Mononuclear cell (primary cell): ENCODE results near the gene RASSF8. TPM values are rescaled to one million over a fixed set of nuclear protein-coding genes. Genes with fewer than 3 reads are reported as not detected.
"Not testable (repeated sequence)": the region's sequence is repeated elsewhere in the genome, so short reads cannot be mapped to it uniquely, and the experiment has no call there.

ENCODE experiments used
- H3K27me3 ChIP-seq: 2 replicates; pipeline ENCODE4 v1.6.0; 2011; ENCODE audit warnings: low read length, control low read depth; ENCODE audit not compliant: insufficient read depth
- H3K4me1 ChIP-seq: 2 replicates; pipeline ENCODE4 v1.5.1; 2011; ENCODE audit warnings: mild to moderate bottlenecking, low read length, control low read depth; ENCODE audit not compliant: insufficient read depth
- H3K4me3 ChIP-seq: 2 replicates; pipeline ENCODE4 v1.5.1; 2011; ENCODE audit warnings: mild to moderate bottlenecking, low read length, moderate library complexity
- H3K9me3 ChIP-seq: 2 replicates; pipeline ENCODE4 v1.5.1; 2011; ENCODE audit warnings: low read depth, mild to moderate bottlenecking, control low read depth, low read length
- total RNA-seq: library from RNA; depleted of rRNA; stranded (reverse); fragments of >200 nt; gene quantifications from one replicate; pipeline ENCODE4 v1.2.3, GENCODE V29; 2012

Gene RASSF8
- total RNA-seq, 1 donor, result 0.21 TPM

DNA sequence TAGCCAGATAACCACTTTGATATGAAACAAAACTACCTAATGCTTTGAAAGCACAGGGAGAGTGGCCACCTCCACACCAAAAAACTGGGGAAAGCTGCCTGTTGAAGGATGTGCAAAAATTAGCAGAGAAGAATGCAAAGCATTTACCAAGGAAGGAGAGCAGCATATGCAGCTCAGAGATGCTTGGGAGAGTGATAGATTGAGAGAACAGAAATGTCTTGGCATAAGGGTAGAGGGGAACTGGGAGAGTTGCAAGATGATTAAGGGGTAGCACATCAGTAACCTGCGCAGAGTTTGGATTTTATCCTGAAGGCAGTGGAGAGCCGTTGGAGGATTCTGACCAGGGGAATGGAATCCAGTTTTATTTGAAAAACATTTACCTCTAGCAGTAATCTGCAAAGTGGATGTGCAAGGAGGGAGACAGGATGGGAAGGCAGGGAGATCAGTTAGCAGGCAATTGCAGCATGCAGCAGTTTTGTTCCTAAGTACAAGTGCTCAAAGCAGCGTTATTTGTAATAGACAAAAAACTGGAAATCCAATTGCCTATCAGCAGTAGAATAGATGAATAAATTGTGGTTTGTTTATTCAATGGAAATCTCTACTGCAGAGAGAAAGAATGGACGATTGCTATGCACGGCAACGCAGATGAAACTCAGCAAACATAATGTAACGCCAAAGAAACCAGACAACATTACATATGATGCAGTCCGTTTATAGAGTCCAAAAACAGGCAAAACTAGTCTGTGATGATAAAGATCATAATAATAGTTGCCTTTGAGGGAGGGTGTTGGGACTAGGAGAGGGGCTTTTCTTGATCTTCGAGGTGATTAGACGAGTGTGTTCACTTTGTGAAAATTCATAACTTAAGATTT, 84.9 kb downstream of the RASSF8 start:
- Histone ChIP-seq H3K4me1 (no peaks in the 10 kb centered on the region), H3K27me3 (no peaks in the 10 kb centered on the region), H3K4me3 (no peak overlapping the region), H3K9me3 (no peaks in the 10 kb centered on the region)

DNA sequence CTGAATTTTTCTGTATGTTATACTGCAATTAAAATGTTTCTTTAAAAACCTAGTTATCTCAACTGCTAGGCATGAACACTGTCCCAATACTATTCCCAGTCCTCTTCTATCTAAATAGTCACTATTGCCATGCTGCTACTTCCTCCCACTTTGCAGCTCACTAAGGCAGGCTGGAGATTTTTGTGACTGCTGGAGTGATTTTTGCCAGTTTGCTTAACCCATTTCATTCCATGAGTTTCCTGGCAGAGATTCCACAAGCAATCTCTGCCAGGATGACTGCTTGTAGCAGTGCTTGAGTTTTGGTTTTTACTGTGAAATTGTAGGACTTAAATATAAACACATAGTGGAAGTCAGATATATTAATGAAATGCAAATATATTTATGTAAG, 85.5 kb downstream of the RASSF8 start:
- H3K27me3 ChIP-seq, result no peaks in the 10 kb centered on the region
- H3K4me3 ChIP-seq, result no peak overlapping the region
- no peaks in the 10 kb centered on the region for H3K4me1 ChIP-seq
- H3K9me3 ChIP-seq, result no peaks in the 10 kb centered on the region

GRCh38 chr12:26044592-26044991, 86.1 kb downstream of the RASSF8 start:
- no peak overlapping the region for H3K4me3 ChIP-seq
- no peaks in the 10 kb centered on the region for H3K27me3 ChIP-seq
- H3K9me3 ChIP-seq, result no peaks in the 10 kb centered on the region
- no peaks in the 10 kb centered on the region for H3K4me1 ChIP-seq

- H3K4me1 ChIP-seq, result no peaks in the 10 kb centered on the region
- H3K27me3 ChIP-seq, result no peaks in the 10 kb centered on the region
- no peaks in the 10 kb centered on the region for H3K9me3 ChIP-seq
- H3K4me3 ChIP-seq, result no peak overlapping the region
Observed at GRCh38 chr12:26046203-26046602, 87.7 kb downstream of the RASSF8 start.

- Histone ChIP-seq H3K4me3 (no peak overlapping the region), H3K27me3 (no peaks in the 10 kb centered on the region), H3K9me3 (no peaks in the 10 kb centered on the region), H3K4me1 (no peaks in the 10 kb centered on the region)
Observed at GRCh38 chr12:26046906-26047305, 88.4 kb downstream of the RASSF8 start.

DNA sequence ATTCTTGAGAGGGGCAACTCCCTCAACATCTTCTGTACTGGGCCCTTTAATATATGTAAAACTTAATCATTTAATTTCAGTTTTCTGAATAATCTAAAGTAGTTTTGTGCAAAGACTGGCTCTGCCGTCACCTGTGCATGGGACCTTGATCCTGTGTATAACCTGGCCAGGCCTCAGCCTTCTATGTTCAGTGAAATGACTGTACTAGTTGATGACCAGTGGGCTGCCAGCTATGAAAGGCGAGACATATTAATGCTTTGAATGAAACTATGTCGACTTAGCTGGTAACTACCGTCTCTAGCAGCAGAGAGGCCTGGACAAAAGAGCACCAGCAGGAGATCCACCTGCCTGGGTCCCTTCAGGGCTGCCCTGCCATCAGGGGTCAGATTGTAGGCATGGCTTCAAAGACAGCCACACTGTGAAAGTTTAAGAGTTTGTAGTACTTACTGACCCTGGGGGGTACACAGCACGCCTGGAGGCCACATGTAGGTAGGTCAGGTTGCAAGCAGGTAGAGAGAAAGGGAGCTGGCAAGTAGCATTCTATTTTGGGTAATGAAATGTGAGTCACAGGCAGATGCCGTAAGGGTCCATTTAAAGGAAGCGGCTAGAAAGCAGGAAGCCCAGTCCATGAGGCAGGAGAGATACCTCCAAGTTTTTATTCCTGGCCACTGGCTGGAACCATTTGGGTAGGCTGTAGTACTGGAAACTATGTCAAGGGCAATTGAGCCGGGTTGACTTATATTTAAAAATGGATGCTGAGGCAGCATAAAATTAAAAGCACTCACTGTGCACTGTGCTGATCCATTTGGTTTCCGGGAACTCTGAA, 89.1 kb downstream of the RASSF8 start:
- no peak overlapping the region for H3K4me3 ChIP-seq
- no peaks in the 10 kb centered on the region for H3K9me3 ChIP-seq
- no peaks in the 10 kb centered on the region for H3K4me1 ChIP-seq
- H3K27me3 ChIP-seq, result no peaks in the 10 kb centered on the region

- Histone ChIP-seq H3K9me3 (no peaks in the 10 kb centered on the region), H3K4me1 (no peaks in the 10 kb centered on the region), H3K27me3 (no peaks in the 10 kb centered on the region), H3K4me3 (no peak overlapping the region)
Observed at GRCh38 chr12:26052652-26053051, 94.2 kb downstream of the RASSF8 start.

DNA sequence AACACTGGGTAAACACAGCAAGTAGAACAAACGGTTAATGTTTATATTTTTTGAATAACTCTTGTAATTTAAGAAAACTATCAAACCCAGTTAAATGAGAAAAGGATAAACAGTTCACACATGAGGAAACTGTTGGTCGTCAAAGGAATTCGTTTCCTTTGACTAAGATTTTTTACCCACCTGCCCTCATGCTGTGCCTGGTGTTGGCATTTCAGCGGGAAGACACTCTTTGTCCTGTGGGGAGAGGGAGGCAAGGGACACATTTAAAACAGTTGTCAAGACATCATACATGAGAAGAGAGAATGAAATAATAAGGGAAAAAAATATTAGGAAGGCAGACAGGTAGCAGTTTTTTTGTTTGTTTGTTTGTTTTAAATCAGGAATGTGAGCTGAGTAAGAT, 95.9 kb downstream of the RASSF8 start:
- no peaks in the 10 kb centered on the region for H3K4me1 ChIP-seq
- no peak overlapping the region for H3K4me3 ChIP-seq
- H3K27me3 ChIP-seq, result no peaks in the 10 kb centered on the region
- H3K9me3 ChIP-seq, result no peaks in the 10 kb centered on the region

- Histone ChIP-seq H3K4me3 (no peak overlapping the region), H3K27me3 (no peaks in the 10 kb centered on the region), H3K9me3 (no peaks in the 10 kb centered on the region), H3K4me1 (no peaks in the 10 kb centered on the region)
Observed at GRCh38 chr12:26055087-26055486, 96.6 kb downstream of the RASSF8 start.

- no peaks in the 10 kb centered on the region for H3K27me3 ChIP-seq
- H3K4me1 ChIP-seq, result no peaks in the 10 kb centered on the region
- H3K4me3 ChIP-seq, result no peak overlapping the region
- H3K9me3 ChIP-seq, result no peaks in the 10 kb centered on the region
Observed at GRCh38 chr12:26056335-26056734, 97.9 kb downstream of the RASSF8 start.

DNA sequence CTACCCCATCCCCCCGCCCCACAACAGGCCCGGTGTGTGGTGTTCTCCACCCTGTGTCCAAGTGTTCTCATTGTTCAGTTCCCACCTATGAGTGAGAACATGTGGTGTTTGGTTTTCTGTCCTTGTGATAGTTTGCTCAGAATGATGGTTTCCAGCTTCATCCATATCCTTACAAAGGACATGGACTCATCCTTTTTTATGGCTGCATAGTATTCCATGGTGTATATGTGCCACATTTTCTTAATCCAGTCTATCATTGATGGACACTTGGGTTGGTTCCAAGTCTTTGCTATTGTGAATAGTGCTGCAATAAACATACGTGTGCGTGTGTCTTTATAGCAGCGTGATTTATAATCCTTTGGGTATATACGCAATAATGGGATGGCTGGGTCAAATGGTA, 98.8 kb downstream of the RASSF8 start:
- not testable (repeated sequence) for H3K4me1 ChIP-seq, H3K4me3 ChIP-seq, H3K27me3 ChIP-seq, H3K9me3 ChIP-seq

- Histone ChIP-seq H3K4me3 (no peak overlapping the region), H3K4me1 (no peaks in the 10 kb centered on the region), H3K27me3 (no peaks in the 10 kb centered on the region), H3K9me3 (no peaks in the 10 kb centered on the region)
Observed at GRCh38 chr12:26058308-26058707, 99.8 kb downstream of the RASSF8 start.

GRCh38 chr12:26058818-26059217, 100.3 kb downstream of the RASSF8 start:
- Histone ChIP-seq H3K9me3 (no peaks in the 10 kb centered on the region), H3K4me1 (no peaks in the 10 kb centered on the region), H3K27me3 (no peaks in the 10 kb centered on the region), H3K4me3 (no peak overlapping the region)

- Histone ChIP-seq H3K27me3 (no peaks in the 10 kb centered on the region), H3K4me1 (no peaks in the 10 kb centered on the region), H3K9me3 (no peaks in the 10 kb centered on the region), H3K4me3 (no peak overlapping the region)
Observed at GRCh38 chr12:26062006-26062405, 103.5 kb downstream of the RASSF8 start.

DNA sequence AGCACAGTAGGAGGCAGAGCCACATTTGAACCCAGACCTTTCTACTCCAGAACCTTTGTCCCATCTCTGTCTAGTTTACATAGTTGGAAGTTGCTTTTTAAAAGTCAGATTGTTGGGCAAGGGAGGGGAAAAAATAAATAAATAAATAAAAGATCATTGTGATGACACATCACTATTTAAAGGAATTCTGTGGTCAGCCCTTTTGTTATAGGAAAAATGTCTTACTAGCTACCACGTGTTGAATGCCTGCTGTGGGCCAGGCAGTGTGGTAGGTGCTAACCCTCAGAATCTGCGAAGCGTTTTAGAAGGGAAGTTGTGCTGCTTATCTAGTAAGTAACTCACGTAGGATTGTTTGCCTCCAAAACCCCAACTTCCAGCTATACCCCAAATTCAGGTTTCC, 104.1 kb downstream of the RASSF8 start:
- Histone ChIP-seq H3K4me1 (no peaks in the 10 kb centered on the region), H3K27me3 (no peaks in the 10 kb centered on the region), H3K4me3 (no peak overlapping the region), H3K9me3 (no peaks in the 10 kb centered on the region)
